NCI-H2107 treated with DMSO at 0.1 percent for 48 hours (cell line): ENCODE data around the gene GPR173.

Experiments
- DNase-seq: peaks from one replicate; lab custom pipeline; 2025; ENCODE audit not compliant: unreplicated experiment; lab: John Stamatoyannopoulos, UW

GPR173 gene

DNA sequence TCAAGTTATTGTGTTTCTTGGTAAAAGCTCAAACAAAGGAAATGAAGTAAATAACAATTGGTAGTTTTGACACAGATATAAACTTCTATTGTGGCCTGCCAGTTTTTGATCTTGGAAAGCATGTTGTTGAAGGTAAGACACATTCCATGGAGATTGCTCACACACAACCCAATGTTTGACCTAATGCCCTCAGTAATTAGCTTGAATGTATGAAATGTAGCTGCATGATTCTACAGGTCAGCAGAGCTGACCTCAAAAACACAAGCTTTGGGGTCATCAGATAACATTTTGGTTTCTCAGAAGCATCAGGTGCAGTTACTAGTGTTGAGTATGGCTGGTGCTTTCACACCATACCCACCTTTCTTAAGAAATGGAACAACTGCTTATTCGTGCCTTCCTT lies 16.5 kb downstream of the GPR173 start:
- no peak for DNase-seq

DNA sequence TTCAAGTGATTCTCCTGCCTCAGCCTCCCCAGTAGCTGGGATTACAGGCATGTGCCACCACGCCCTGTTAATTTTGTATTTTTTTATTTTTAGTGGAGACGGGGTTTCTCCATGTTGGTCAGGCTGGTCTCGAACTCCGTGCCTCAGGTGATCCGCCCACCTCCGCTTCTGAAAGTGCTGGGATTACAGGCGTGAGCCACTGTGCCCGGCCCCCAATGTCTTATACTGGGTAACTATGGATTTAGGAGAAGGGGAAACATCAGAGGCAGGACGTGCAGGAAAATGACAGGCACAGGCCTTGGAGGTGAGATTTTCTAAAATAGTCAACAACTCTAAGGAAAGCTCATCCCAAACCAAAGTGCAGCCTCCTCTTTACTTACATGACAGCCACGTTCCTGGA lies 22.5 kb downstream of the GPR173 start:
- no peak for DNase-seq

DNA sequence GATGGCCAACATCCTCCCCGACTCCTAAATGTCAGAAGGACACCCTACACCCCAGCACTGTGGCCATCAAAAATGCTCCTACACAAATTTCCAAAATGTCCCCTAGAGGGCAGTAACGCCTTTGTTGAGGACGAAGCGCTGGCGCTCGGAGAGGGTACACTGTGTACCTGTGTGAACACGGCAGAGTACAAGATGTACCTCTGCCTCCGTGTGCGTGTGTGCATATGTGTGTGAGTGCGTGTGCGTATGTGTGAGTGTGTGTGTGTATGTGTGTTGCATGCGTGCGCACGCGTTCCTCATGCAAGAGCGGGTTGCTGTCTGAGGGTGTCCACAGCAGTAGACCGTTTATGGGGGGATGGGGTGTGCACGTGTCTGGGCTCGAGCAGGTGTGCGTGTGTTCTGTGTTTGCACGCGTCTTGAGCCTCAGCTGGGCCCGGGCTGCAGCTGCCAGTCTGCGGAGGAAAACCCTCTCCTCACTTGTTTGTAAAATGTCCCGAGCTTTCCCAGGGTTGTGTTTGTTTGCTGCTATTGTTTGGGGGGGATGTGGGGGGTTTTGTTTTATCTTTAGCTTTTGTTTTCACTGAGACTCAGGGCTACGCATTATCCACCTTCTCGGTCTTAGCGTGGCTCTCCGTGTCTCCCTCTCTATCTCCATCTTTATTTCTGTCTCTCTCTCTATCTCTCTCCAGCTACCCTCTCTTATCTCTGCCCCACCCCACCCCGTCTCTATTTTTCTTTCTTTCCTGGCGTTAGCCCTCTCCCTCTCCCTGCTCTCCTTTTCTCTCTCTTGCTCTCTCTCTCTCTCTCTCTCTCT lies 23.2 kb downstream of the GPR173 start:
- DNase-seq, result peak; percentile 81

DNA sequence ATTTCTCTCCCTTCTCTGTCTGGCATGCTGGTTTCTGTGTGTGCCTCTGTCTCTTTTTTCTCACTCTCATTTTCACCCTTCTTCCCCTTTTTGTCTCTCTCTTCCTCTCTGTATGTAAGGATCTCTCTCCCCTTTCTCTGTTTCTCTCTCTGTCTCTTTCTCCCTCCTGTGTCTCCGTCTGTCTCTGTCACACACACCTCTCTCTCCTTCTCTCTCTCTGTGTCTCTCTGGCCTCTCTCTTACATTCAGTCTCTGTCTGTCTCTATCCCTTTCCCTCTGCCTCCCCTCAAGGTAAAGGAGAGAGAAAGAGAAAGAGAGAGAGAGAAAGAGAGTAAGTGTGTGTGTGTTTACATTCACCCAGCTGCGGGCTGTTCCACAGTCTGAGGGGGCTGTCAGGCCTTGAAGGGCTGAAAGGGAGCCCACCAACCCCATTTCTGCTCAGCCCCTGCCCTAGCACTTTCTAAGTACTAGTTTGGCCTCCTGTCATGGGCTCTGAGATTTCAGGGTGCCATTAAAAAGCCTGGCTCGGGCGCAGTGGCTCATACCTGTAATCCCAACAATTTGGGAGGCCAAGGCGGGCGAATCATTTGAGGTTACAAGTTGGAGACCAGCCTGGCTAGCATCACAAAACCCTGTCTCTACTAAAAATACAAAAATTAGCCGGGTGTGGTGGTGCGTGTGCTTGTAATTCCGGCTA lies 24.0 kb downstream of the GPR173 start:
- no peak for DNase-seq

DNA sequence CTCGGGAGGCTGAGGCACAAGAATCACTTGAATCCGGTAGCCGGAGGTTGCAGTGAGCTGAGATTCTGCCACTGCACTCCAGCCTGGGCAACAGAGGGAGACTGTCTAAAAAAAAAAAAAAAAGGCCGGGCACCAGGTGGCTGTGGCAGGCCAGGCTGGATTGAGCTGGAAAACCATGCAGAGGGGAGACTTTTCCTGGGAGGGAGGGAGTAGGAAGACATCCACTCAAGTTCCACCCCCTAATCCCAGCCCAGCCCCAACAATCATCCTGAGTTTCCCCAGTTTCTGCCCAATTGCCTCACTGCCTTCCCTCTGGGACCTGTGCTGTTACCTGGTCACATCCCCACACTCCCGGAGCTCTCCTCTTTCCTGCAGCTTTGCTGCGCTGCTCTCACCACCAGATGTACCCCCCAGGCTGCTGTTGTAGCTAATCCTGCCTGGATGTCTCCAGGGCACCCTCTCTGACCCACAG lies 24.6 kb downstream of the GPR173 start:
- DNase-seq, result peak; percentile 48

DNA sequence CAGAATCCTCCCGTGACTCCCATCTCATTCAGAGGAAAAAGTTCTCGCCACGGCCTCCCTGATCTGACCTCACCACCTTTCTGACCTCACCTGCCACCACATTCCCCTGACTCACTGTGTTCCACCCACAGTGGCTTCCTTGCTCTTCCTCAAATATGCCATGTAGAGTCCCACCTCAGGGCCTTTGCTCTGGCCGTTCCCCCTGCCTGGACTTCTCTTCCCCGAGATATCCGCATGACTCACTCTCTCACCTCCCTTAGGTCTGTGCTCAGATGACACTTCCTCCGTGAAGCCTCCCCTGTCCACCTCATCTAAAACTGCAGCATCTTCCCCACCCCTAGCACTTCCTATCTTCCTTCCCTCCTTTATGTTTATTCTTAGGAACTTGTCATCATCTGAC lies 26.4 kb downstream of the GPR173 start:
- no peak for DNase-seq

DNA sequence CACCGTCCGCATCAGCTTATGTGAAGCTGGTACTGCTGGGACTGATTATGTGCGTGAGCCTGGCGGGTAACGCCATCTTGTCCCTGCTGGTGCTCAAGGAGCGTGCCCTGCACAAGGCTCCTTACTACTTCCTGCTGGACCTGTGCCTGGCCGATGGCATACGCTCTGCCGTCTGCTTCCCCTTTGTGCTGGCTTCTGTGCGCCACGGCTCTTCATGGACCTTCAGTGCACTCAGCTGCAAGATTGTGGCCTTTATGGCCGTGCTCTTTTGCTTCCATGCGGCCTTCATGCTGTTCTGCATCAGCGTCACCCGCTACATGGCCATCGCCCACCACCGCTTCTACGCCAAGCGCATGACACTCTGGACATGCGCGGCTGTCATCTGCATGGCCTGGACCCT lies 28.1 kb downstream of the GPR173 start:
- DNase-seq, result no peak

DNA sequence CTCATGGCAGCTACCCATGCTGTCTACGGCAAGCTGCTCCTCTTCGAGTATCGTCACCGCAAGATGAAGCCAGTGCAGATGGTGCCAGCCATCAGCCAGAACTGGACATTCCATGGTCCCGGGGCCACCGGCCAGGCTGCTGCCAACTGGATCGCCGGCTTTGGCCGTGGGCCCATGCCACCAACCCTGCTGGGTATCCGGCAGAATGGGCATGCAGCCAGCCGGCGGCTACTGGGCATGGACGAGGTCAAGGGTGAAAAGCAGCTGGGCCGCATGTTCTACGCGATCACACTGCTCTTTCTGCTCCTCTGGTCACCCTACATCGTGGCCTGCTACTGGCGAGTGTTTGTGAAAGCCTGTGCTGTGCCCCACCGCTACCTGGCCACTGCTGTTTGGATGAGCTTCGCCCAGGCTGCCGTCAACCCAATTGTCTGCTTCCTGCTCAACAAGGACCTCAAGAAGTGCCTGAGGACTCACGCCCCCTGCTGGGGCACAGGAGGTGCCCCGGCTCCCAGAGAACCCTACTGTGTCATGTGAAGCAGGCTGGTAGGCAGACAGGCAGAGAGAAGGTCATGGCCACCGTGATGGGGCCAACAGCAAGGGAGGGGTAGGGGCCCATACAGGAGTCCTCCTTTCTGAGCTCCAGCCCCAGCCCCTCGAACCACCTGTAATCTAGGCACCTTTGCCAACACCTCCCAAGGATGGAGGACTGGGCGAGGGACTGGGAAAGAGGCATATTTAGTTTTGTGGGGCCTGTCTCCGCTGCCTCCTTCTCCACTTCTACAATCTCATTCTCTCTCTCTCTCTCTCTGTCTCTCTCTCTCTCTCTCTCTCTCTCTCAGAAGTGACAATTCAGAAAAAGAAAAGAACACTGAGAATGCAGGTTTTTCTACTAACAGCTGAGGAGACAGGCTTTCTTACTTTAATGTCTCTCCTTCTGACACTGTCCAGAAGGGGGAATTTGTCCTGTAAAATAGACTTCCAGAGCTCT lies 28.9 kb downstream of the GPR173 start:
- DNase-seq, result no peak

DNA sequence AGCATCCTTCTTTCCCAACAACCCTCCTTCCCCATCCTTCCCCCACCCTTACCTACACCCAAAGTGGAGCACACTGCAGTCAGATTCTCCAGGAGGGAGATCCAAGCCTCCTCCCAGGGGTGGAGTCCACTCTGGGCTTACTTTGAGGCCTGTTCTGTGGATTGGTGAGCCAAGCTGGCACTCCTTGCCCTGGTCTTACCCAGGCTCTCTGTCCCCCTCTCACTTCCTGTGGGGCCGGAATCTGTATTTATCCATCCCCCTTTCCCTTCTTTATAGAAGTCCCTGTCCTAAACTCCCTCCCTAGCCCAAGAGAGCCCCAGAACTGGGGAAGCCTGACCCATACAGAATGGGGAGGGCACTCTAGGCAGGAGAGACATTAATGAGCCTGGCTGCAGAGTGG lies 30.4 kb downstream of the GPR173 start:
- DNase-seq, result no peak

DNA sequence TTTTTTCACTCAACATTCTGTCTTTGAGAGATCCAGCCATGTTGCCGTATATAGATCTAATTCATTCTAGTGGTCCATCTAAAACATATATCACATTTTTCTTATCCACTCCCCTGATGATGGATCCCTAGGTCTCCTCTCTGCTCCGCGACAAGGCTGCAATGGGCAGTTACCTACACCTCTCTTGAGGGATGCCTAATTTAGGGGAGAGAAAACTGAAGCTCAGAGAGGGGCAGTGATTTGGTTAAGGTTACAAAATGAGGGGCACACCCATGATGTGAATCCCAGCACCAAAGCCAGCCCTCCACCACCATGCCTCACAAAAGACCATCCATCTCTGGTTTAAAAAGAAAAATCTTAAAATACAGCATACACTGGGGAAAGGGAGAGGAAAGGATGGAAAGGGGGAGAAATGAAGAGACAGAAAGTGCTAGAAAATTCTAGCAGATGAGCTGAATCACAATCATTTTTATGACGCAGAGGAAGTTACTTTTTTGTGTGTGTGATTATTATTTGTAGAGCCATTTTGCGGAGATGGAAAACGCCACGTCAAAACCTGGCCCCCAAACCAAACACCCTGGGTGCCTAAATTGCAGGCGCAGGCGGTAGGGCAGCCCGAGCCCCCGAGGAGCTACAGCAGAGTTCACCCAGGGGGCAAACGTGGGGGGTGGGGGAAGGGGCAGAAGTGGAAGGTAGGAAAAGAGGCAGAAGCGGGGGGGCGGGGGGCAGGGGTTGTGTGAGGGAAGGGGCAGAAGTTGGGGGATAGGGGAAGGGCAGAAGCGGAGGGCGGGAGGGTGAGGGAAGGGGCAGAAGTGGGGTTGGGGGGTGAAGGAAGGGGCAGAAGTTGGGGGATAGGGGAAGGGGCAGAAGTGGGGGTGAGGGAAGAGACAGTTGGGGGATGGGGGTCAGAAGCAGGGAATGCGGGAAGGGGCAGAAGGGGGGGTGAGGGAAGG lies 32.3 kb downstream of the GPR173 start:
- no peak for DNase-seq

DNA sequence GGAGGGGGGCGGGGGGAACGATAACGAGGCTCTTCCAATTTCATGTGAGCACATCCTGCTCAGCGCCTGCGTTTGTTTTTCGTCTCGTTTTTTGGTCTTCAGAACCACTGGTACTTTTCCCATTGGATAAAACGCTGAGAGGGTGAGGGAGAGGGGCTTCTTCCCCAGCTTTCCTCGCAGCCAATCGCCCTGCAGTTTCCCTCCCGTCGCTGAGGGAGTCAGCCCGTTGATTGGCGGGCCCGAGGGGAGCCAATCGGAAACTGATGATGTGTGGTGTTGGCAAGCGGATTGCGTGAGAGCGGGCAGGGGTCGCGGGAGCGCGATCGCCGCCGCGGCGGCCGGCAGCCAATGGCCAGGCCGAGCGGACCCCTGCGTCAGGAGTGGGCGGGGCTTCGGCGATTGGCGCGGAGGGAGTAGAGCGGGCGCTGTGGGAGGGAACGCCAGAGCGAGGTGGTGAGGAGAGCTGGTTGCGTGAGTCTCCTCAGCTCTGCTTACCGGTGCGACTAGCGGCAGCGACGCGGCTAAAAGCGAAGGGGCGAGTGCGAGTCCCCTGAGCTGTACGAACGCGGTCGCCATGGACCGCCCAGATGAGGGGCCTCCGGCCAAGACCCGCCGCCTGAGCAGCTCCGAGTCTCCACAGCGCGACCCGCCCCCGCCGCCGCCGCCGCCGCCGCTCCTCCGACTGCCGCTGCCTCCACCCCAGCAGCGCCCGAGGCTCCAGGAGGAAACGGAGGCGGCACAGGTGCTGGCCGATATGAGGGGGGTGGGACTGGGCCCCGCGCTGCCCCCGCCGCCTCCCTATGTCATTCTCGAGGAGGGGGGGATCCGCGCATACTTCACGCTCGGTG lies 33.6 kb downstream of the GPR173 start, which contains the start of gene TSPYL2:
Gene TSPYL2 (plus strand): TSS at position 443 of the 848 bp plus-strand sequence. CDS start 132 bp downstream, at position 575.
- DNase-seq, result peak; percentile 95

DNA sequence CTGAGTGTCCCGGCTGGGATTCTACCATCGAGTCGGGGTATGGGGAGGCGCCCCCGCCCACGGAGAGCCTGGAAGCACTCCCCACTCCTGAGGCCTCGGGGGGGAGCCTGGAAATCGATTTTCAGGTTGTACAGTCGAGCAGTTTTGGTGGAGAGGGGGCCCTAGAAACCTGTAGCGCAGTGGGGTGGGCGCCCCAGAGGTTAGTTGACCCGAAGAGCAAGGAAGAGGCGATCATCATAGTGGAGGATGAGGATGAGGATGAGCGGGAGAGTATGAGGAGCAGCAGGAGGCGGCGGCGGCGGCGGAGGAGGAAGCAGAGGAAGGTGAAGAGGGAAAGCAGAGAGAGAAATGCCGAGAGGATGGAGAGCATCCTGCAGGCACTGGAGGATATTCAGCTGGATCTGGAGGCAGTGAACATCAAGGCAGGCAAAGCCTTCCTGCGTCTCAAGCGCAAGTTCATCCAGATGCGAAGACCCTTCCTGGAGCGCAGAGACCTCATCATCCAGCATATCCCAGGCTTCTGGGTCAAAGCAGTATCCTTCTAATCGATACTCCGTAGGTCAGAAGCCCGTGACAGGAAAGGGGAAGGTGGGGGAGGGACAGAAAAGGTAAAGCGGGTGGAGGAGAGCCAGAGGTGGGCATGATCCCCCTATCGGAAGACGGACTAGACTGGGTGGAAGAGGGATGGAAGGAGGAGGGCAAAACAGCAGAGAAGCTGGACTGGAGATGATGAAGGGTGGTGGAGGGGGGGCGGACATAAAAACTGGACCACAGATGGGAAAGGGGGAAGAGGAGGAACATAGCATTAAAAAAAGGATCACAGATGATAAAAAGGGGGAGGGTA lies 34.4 kb downstream of the GPR173 start:
- DNase-seq, result no peak

DNA sequence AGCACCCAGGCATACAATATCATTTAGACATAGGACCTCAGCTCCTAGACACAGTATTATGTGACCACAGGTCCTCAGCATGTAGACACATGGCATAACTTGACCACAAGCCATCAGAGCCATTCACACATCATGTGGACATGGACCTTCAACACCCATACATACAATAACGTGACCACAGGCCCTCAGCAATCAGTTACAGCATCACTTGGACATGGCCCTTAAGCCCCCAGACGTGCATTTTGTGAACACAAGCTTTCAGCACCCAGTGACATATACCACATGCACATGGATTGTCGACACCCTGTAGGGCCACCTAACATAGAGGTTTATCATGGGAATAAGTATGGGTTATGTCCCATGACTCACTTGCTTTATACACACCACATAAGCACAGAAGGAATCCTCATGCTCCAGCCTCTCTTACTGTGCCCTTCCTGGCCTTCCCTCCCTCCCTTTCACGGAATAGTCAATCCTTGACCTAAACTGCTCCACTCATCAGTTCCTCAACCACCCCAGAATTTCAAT lies 35.5 kb downstream of the GPR173 start:
- no peak for DNase-seq

DNA sequence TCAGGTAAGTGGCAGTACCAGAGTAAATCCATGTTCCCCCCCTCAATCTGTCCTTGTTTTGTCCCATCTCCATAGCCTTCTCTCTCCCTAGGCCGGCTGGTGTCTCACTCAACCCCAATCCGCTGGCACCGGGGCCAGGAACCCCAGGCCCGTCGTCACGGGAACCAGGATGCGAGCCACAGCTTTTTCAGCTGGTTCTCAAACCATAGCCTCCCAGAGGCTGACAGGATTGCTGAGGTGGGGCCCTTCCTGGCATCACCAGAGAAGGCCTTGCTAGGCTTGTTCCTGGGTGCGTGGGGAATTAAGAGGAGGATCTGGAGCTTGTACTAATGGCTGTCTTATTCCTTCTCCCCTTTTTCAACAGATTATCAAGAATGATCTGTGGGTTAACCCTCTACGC lies 36.3 kb downstream of the GPR173 start:
- no peak for DNase-seq

DNA sequence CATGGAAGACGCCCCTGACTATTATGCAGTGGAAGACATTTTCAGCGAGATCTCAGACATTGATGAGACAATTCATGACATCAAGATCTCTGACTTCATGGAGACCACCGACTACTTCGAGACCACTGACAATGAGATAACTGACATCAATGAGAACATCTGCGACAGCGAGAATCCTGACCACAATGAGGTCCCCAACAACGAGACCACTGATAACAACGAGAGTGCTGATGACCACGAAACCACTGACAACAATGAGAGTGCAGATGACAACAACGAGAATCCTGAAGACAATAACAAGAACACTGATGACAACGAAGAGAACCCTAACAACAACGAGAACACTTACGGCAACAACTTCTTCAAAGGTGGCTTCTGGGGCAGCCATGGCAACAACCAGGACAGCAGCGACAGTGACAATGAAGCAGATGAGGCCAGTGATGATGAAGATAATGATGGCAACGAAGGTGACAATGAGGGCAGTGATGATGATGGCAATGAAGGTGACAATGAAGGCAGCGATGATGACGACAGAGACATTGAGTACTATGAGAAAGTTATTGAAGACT lies 37.2 kb downstream of the GPR173 start:
- no peak for DNase-seq

DNA sequence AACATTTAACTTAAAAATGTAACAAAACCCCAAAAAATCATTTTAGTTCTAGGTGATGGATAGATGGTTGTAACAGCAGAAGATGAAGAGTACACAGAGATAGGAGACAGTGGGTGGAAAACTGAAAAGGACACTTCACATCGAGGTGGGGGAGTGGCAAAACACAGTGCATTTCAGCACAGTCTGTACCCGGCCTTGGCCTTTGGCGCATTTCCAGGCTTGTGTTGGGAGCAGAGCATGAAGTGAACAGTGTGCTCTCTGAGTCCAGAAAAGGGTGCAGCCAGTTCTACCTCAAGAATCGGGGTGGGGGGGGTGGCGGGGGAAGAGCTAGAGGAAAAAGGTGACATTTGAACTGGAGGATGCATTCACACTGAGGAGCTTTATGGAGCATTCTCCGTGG lies 37.9 kb downstream of the GPR173 start:
- no peak for DNase-seq

DNA sequence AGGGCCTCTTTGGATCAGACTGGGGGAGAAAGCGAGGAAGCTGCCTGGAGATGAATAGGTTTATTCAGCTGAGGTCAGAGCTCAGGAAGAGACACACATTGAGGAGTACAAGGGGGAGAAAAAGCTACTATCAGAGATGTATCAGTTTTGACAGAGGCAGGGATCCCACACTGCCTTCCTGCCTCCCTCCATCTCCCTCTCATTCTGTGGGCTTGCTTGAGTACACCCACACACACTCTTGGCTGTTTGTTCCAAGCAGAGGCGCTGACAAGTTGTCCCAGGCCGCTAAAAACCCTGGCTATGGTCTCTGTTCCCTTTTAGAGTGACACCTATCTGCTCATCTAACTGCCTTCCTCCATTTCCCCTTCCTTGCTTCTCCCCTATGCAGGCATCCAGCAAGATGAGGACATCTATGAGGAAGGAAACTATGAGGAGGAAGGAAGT lies 38.8 kb downstream of the GPR173 start:
- no peak for DNase-seq
